Keratinocyte (primary cell): ENCODE measurements around the gene BCAS3.

Experiments
- EZH2 ChIP-seq: IDR thresholded peaks from one replicate; pipeline ENCODE4 v1.6.1; 2012; ENCODE audit warnings: inconsistent platforms, mild to moderate bottlenecking, low read length, moderate library complexity
- TF ChIP-seq, protein P1 (sequence below), 3 experiments: IDR thresholded peaks in 1 of 3; conservative IDR thresholded peaks in 1 of 3; optimal IDR thresholded peaks in 1 of 3; 2 replicates in 2 of 3; 3 replicates in 1 of 3; pipeline versions ENCODE3 to v1.5.1; 2011; ENCODE audit warnings: low read length in 3 of 3, mild to moderate bottlenecking in 3 of 3, moderate library complexity in 2 of 3, control low read depth in 1 of 3, inconsistent platforms in 1 of 3; ENCODE audit not compliant: insufficient read depth in 2 of 3; ENCODE audit errors: extremely low read depth in 1 of 3

DNA sequence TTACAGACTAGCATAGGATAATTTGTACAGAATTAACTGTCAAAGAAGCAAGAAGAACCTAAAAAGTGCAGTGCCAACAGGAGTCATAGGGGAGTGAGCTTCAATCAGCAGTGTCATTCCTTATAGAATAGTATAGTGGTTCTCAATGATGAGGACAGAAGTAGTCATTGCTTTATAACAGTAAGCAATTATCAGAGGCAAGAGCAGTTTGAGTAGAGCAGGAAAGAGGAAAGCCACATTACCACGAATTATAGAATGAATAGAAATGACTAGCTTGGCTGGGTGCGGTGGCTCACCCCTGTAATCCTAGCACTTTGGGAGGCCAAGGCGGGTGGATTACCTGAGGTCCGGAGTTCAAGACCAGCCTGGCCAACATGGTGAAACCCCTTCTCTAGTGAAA lies 512.3 kb downstream of the BCAS3 start:
- TF ChIP-seq, protein P1, sequence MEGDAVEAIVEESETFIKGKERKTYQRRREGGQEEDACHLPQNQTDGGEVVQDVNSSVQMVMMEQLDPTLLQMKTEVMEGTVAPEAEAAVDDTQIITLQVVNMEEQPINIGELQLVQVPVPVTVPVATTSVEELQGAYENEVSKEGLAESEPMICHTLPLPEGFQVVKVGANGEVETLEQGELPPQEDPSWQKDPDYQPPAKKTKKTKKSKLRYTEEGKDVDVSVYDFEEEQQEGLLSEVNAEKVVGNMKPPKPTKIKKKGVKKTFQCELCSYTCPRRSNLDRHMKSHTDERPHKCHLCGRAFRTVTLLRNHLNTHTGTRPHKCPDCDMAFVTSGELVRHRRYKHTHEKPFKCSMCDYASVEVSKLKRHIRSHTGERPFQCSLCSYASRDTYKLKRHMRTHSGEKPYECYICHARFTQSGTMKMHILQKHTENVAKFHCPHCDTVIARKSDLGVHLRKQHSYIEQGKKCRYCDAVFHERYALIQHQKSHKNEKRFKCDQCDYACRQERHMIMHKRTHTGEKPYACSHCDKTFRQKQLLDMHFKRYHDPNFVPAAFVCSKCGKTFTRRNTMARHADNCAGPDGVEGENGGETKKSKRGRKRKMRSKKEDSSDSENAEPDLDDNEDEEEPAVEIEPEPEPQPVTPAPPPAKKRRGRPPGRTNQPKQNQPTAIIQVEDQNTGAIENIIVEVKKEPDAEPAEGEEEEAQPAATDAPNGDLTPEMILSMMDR (optimal IDR thresholded peaks at IDR 0.05 in 1 of 3, IDR thresholded peaks at IDR 0.05 in 1 of 3, conservative IDR thresholded peaks at IDR 0.05 in 1 of 3; ENCODE audit: extremely low read depth in 1 of 3, insufficient read depth in 2 of 3, low read length in 3 of 3) = no peak
- TF ChIP-seq EZH2 = no peak
